PC-9 (cell line): Measurements from ENCODE around the gene IRF8.

ENCODE experiments used
- EZH2 ChIP-seq: fragments of 200-600 bp; sonication (generic); IDR thresholded peaks from 2 replicates; pipeline ENCODE4 v1.8.0; 2017; ENCODE audit warnings: antibody characterized with exemption, low read depth
- TF ChIP-seq, protein P1 (sequence below): fragments of 200-600 bp; sonication (generic); conservative IDR thresholded peaks from 2 replicates; pipeline ENCODE4 v1.6.1; 2017; ENCODE audit warnings: mixed run types, antibody characterized with exemption, mild to moderate bottlenecking, moderate library complexity

GRCh38 chr16:85871756-85872155, 27.2 kb upstream of the IRF8 start:
- TF ChIP-seq, protein P1, sequence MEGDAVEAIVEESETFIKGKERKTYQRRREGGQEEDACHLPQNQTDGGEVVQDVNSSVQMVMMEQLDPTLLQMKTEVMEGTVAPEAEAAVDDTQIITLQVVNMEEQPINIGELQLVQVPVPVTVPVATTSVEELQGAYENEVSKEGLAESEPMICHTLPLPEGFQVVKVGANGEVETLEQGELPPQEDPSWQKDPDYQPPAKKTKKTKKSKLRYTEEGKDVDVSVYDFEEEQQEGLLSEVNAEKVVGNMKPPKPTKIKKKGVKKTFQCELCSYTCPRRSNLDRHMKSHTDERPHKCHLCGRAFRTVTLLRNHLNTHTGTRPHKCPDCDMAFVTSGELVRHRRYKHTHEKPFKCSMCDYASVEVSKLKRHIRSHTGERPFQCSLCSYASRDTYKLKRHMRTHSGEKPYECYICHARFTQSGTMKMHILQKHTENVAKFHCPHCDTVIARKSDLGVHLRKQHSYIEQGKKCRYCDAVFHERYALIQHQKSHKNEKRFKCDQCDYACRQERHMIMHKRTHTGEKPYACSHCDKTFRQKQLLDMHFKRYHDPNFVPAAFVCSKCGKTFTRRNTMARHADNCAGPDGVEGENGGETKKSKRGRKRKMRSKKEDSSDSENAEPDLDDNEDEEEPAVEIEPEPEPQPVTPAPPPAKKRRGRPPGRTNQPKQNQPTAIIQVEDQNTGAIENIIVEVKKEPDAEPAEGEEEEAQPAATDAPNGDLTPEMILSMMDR: no peak
- TF ChIP-seq EZH2: no peak
